ENCODE measurements around the gene PAX5.

DNA sequence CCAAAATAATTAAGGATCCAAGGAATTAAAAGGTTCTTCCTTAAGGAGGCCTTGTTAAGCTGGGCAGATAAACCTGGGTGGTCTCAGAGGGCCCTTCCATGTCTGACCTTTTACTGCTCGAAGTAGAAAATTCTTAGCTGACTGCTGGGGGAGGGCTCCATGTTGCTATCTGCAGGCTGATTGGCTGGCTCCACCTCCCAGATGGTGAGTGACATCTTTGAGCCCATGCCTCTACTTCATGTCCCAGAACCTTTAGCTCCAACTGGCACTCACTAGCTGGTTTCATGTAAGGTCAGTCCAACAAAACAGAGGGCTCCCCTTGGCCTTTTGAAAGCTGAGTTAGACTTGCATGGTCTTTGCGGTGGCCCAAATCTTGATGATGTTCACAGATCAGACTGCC lies 188.2 kb downstream of the PAX5 start:
- TF ChIP-seq, protein P1, sequence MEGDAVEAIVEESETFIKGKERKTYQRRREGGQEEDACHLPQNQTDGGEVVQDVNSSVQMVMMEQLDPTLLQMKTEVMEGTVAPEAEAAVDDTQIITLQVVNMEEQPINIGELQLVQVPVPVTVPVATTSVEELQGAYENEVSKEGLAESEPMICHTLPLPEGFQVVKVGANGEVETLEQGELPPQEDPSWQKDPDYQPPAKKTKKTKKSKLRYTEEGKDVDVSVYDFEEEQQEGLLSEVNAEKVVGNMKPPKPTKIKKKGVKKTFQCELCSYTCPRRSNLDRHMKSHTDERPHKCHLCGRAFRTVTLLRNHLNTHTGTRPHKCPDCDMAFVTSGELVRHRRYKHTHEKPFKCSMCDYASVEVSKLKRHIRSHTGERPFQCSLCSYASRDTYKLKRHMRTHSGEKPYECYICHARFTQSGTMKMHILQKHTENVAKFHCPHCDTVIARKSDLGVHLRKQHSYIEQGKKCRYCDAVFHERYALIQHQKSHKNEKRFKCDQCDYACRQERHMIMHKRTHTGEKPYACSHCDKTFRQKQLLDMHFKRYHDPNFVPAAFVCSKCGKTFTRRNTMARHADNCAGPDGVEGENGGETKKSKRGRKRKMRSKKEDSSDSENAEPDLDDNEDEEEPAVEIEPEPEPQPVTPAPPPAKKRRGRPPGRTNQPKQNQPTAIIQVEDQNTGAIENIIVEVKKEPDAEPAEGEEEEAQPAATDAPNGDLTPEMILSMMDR (IDR thresholded peaks at IDR 0.05), result no peak
- TF ChIP-seq POLR2A (IDR thresholded peaks at IDR 0.05) (no peak), EP300 (IDR thresholded peaks at IDR 0.05) (no peak)

All from ovary (tissue), 3 donors.